Measurements from ENCODE around the gene CAPS. TPM values are rescaled to one million over a fixed set of nuclear protein-coding genes. Genes with fewer than 3 reads are reported as not detected.

Gene CAPS
- total RNA-seq, 2 donors from 2014 or later: 18.7 to 38.6 TPM

DNA sequence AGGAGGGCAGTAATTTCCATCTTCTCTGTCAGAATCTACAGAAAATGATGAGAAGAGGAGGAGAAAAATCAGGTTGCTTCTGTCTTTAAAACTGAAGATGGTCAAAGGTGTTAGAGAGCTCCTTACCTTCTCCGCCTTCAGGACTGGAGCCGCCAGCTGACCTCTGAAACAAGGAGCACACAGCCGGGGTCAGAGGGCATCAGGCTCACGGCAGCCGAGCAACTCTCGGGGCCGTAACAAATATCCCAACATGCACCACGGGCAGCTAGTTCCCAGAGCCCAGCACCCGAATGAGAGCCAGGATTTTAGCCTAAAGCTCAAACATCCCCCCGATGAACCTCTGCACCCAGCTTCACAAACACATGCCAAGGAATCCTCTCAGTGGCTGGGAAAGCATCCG lies 27.6 kb downstream of the CAPS start:
- H3K4me3 ChIP-seq: no peak overlapping the region
- intact Hi-C loops (cut with DNase I): no loop called here
- no peak for TF ChIP-seq CTCF (IDR thresholded peaks at IDR 0.05)
- TF ChIP-seq POLR2A (IDR thresholded peaks at IDR 0.05): no peak
- 85 to 94% methylated on average over 5 to 11 of the region's 11 CpGs for WGBS, 2 donors
- peaks cover 0 to 6% of the 10 kb centered on the region in 2 donors for H3K36me3 ChIP-seq (replicated peaks in 1 of 2; ENCODE audit: insufficient read depth in 1 of 2, low read depth in 2 of 2)
- DNase-seq (no peak), ATAC-seq (no peak)
- no peaks in the 10 kb centered on the region for H3K9me3 ChIP-seq
- no peak overlapping the region for H3K27ac ChIP-seq
- peaks cover 6% of the 10 kb centered on the region for H3K4me1 ChIP-seq
- H3K27me3 ChIP-seq: no peaks in the 10 kb centered on the region

DNA sequence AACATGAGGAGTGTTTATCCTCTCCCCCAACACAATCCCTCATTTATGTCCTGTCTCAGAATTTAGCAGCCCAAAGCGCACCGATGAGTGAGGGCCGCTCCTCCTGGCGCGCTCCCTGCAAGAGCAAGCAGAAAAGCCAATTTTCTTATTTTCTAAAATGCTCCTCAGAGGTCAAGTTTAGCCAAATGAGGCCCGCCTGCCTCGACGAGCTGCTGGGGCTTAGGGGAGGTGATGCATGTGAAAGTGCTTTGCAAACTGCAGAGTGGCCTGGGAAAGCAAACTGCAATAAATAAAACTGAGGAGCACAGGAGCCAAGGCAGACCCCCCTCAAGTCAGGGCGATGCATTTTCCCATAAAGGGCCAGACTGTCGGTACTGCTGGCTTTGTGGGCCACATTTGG lies 29.0 kb downstream of the CAPS start:
- H3K4me3 ChIP-seq: no peak overlapping the region
- 88 to 89% methylated on average over 9 to 10 of the region's 10 CpGs for WGBS, 2 donors
- no peak overlapping the region for H3K27ac ChIP-seq
- no peaks in the 10 kb centered on the region for H3K9me3 ChIP-seq
- H3K36me3 ChIP-seq (replicated peaks in 1 of 2; ENCODE audit: insufficient read depth in 1 of 2, low read depth in 2 of 2): peaks cover 0 to 6% of the 10 kb centered on the region in 2 donors
- intact Hi-C loops (cut with DNase I): no loop called here
- no peak for TF ChIP-seq CTCF (IDR thresholded peaks at IDR 0.05)
- no peak for TF ChIP-seq POLR2A (IDR thresholded peaks at IDR 0.05)
- DNase-seq (no peak), ATAC-seq (no peak)
- no peaks in the 10 kb centered on the region for H3K4me1 ChIP-seq
- H3K27me3 ChIP-seq: no peaks in the 10 kb centered on the region

GRCh38 chr19:5943623-5944022 lies 29.6 kb downstream of the CAPS start:
- Histone ChIP-seq H3K4me1 (no peaks in the 10 kb centered on the region), H3K27ac (no peak overlapping the region)
- ATAC-seq: no peak

DNA sequence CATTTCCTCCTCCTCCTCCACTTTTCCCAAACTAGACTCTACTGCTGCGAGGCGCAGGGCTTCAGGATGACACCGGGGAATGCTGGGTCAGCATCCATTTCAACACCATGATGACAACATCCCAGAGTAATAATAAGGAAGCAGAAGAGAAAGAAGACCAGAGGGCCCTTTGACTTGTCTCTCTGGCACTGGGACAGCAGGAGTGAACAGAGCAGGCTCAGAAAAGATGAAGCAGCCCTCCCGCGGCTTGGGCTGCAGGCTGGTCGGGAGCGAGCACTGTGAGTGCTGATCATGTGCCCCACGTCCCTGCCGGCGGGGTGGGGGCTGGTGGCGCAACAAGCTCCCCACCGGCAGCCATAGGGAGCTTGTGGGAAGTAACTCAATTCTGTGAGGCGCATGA lies 33.4 kb downstream of the CAPS start:
- Histone ChIP-seq H3K27me3 (no peaks in the 10 kb centered on the region), H3K4me3 (no peak overlapping the region), H3K4me1 (peaks cover 17% of the 10 kb centered on the region), H3K36me3 (replicated peaks in 1 of 2; ENCODE audit: insufficient read depth in 1 of 2, low read depth in 2 of 2) (no peaks in the 10 kb centered on the region), H3K9me3 (no peaks in the 10 kb centered on the region), H3K27ac (peak overlapping the region in 2 of 4 donors; percentile 27 to 53)
- 67 to 79% methylated on average over 10 to 13 of the region's 13 CpGs for WGBS, 2 donors
- DNase-seq (peak in 3 of 4 donors; percentile 44 to 82 (median 53)), ATAC-seq (peak; percentile 49)
- TF ChIP-seq POLR2A (IDR thresholded peaks at IDR 0.05) (no peak), CTCF (IDR thresholded peaks at IDR 0.05) (no peak)
- intact Hi-C loops (cut with DNase I): no loop called here

More at GRCh38 chr19:5943623-5944022, 29.6 kb downstream of the CAPS start:
- peaks cover 0 to 6% of the 10 kb centered on the region in 2 donors for H3K36me3 ChIP-seq (replicated peaks in 1 of 2; ENCODE audit: insufficient read depth in 1 of 2, low read depth in 2 of 2)
- H3K27me3 ChIP-seq: no peaks in the 10 kb centered on the region
- intact Hi-C loops (cut with DNase I): no loop called here
- no peak for TF ChIP-seq POLR2A (IDR thresholded peaks at IDR 0.05)
- TF ChIP-seq CTCF (IDR thresholded peaks at IDR 0.05): no peak
- no peak for DNase-seq
- 68 to 74% methylated on average over 6 to 10 of the region's 10 CpGs for WGBS, 2 donors
- H3K4me3 ChIP-seq: no peak overlapping the region
- no peaks in the 10 kb centered on the region for H3K9me3 ChIP-seq

Measured in body of pancreas (tissue), 4 donors.